ENCODE results near the gene CTSW.

The CTSW gene

DNA sequence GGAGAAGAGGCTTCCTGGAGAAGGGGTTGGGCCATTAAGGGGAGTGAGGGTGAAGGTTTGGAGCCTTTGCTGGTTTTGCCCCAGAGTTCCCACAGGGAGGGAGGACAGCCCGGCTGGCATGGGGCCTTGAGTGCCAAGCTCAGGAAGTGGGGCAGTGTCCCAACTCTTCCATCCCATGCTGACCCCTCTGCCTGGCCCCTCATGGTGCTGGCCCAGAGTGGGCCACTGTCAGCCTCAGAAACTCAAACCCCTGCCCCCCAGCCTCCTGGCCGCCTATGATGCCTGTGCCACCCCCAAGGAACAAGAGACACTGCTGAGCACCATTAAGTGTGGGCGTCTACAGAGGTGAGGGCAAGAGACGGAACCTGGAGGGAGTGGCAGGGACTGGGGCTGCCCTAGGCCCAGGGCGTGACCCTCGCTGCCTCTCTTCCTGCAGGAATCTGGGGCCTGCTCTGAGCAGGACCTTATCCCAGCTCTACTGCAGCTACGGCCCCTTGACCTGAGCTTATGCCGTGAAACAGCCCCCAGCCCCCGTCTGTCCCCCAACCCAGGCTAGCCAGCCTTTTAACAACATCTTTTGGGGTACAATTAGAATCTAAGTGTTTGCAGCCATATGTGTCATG, 14.0 kb upstream of the CTSW start:
- Histone ChIP-seq H3K27me3 (ENCODE audit: insufficient read depth, insufficient read length) (no peaks in the 10 kb centered on the region), H3K4me1 (ENCODE audit: insufficient read depth, insufficient read length) (peaks cover 33% of the 10 kb centered on the region), H3K4me3 (ENCODE audit: insufficient read length, low read depth) (no peak overlapping the region), H3K36me3 (ENCODE audit: insufficient read depth, insufficient read length, low read length) (peaks cover 89% of the 10 kb centered on the region), H3K9me3 (ENCODE audit: insufficient read depth, low read length) (no peaks in the 10 kb centered on the region), H3K9ac (ENCODE audit: insufficient read length, low read depth) (no peak overlapping the region)
- no peak for DNase-seq (ENCODE audit: low read depth, low spot score)
- TF ChIP-seq SUZ12 (IDR thresholded peaks at IDR 0.05; ENCODE audit: extremely low read depth, insufficient read depth, insufficient read length) (no peak), YY1 (IDR thresholded peaks at IDR 0.05; ENCODE audit: insufficient read depth, insufficient read length) (no peak), ZNF274 (IDR thresholded peaks at IDR 0.05; ENCODE audit: low read depth, low read length) (no peak)

DNA sequence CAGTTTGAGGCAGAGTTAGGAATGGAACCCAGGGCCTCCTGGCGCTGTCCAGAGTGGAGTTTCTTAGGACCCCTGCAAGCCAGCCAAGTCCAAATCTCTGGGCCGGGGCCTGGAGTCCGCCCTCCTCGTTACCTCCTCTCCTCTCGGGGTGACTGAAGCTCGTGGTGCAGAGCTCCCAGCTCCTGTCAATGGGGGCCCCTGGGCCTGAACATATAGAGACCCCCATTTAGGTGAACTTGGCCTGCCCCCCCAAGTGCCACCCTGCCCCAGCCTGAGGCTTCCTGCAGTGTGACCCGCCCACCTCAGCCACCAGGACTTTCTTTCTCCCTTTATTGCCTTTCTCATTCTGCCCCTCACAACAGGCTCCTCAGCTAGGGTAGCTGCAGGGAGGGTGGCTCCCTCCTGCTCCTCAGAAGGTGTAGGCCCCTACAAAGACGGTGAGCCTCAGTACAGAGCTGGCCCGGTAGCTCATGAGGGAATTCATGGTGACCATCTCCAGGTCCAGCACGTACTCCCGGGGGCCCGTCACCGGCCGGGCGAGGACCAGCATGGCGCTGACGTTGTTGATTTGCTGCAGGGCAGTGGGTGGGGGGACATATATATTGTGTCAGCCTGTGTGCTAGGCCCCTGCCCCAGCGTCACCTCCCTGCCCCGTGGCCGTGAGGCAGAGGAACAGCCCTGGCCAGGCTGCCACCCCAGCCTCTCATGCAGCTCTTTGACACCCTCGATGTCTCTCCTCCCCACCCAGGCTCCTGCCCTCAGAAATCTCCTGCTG, 12.9 kb upstream of the CTSW start:
- TF ChIP-seq SUZ12 (IDR thresholded peaks at IDR 0.05; ENCODE audit: extremely low read depth, insufficient read depth, insufficient read length): no peak
- TF ChIP-seq YY1 (IDR thresholded peaks at IDR 0.05; ENCODE audit: insufficient read depth, insufficient read length): no peak
- TF ChIP-seq ZNF274 (IDR thresholded peaks at IDR 0.05; ENCODE audit: low read depth, low read length): no peak

DNA sequence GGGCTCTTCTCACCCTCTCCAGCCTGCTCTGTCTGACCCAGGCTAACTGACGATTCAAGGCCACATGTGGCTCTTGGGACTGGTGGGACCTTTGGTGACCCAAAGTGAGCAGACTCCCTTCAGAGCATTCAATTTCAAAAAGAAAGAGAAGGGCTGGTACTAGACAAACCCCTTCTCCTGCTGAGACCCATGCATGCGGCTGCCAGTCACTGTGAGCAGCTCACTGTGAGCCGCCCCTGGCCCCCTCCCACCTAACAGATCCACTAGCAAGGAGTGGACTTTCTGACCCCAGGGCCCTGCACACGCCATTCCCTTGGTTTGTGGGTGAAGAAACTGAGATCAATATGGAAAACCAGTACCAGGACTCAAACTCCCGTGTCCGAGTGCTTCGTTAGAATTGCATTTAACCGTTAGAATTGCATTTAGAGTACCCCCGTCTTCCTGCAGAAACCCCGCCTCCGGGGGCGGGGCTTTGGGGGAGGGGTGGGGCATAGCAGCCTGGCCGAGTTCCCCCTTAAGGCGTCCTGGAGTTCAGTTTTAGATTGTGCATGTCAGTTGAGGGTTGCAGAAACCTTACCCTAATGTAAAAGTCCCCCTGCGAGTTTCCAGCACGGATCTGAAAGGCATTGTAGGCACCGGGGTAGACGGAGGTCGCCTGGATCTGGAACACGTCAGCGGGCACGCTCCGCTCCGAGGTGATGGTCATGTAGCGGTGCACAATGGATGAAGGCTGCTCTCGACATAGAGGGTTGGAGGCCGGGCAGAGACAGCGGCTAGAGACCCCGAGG, 12.2 kb upstream of the CTSW start:
- no peak for DNase-seq (ENCODE audit: low read depth, low spot score)
- TF ChIP-seq YY1 (IDR thresholded peaks at IDR 0.05; ENCODE audit: insufficient read depth, insufficient read length) (no peak), SUZ12 (IDR thresholded peaks at IDR 0.05; ENCODE audit: extremely low read depth, insufficient read depth, insufficient read length) (no peak), ZNF274 (IDR thresholded peaks at IDR 0.05; ENCODE audit: low read depth, low read length) (no peak)
- no peaks in the 10 kb centered on the region for H3K9me3 ChIP-seq (ENCODE audit: insufficient read depth, low read length)
- peaks cover 36% of the 10 kb centered on the region for H3K4me1 ChIP-seq (ENCODE audit: insufficient read depth, insufficient read length)
- peak overlapping the region; percentile 24 for H3K9ac ChIP-seq (ENCODE audit: insufficient read length, low read depth)
- no peak overlapping the region for H3K4me3 ChIP-seq (ENCODE audit: insufficient read length, low read depth)
- peaks cover 86% of the 10 kb centered on the region for H3K36me3 ChIP-seq (ENCODE audit: insufficient read depth, insufficient read length, low read length)
- H3K27me3 ChIP-seq (ENCODE audit: insufficient read depth, insufficient read length): no peaks in the 10 kb centered on the region

More for the DNA sequence above, 12.9 kb upstream of the CTSW start:
- peak overlapping the region; percentile 24 for H3K9ac ChIP-seq (ENCODE audit: insufficient read length, low read depth)
- no peaks in the 10 kb centered on the region for H3K27me3 ChIP-seq (ENCODE audit: insufficient read depth, insufficient read length)
- H3K9me3 ChIP-seq (ENCODE audit: insufficient read depth, low read length): no peaks in the 10 kb centered on the region
- no peak overlapping the region for H3K4me3 ChIP-seq (ENCODE audit: insufficient read length, low read depth)
- peaks cover 41% of the 10 kb centered on the region for H3K4me1 ChIP-seq (ENCODE audit: insufficient read depth, insufficient read length)
- DNase-seq (ENCODE audit: low read depth, low spot score): no peak
- H3K36me3 ChIP-seq (ENCODE audit: insufficient read depth, insufficient read length, low read length): peaks cover 94% of the 10 kb centered on the region

DNA sequence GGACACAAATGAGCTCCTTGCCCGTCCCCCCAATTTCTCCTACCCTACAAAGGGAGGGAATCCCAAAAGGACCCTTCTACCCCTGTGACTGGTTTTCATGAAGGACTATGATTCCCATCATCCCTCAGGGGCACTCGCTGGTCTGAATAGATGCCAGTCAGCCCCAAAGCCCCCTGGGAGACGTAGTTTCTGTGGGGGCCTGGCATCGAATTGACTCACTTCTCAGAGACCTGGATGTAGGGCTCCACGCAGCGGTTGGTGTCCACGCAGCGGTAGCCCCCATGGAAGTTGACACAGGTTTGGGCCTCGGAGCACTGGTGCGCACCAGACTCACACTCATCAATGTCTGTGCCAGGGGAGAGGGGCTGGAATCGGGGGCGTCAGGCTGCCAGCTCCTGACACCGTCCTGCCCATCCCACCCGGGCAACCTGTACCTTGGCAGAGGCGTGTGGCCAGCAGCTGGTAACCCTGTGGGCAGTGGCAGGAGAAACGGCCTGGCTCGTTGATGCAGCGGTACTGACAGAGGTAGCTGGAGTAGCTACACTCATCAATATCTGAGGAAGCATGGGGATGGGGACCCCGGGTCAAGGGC, 11.5 kb upstream of the CTSW start:
- no peaks in the 10 kb centered on the region for H3K27me3 ChIP-seq (ENCODE audit: insufficient read depth, insufficient read length)
- TF ChIP-seq YY1 (IDR thresholded peaks at IDR 0.05; ENCODE audit: insufficient read depth, insufficient read length) (no peak), SUZ12 (IDR thresholded peaks at IDR 0.05; ENCODE audit: extremely low read depth, insufficient read depth, insufficient read length) (no peak), ZNF274 (IDR thresholded peaks at IDR 0.05; ENCODE audit: low read depth, low read length) (no peak)
- no peak overlapping the region for H3K9ac ChIP-seq (ENCODE audit: insufficient read length, low read depth)
- no peaks in the 10 kb centered on the region for H3K9me3 ChIP-seq (ENCODE audit: insufficient read depth, low read length)
- peaks cover 79% of the 10 kb centered on the region for H3K36me3 ChIP-seq (ENCODE audit: insufficient read depth, insufficient read length, low read length)
- H3K4me3 ChIP-seq (ENCODE audit: insufficient read length, low read depth): no peak overlapping the region
- peaks cover 32% of the 10 kb centered on the region for H3K4me1 ChIP-seq (ENCODE audit: insufficient read depth, insufficient read length)
- no peak for DNase-seq (ENCODE audit: low read depth, low spot score)

DNA sequence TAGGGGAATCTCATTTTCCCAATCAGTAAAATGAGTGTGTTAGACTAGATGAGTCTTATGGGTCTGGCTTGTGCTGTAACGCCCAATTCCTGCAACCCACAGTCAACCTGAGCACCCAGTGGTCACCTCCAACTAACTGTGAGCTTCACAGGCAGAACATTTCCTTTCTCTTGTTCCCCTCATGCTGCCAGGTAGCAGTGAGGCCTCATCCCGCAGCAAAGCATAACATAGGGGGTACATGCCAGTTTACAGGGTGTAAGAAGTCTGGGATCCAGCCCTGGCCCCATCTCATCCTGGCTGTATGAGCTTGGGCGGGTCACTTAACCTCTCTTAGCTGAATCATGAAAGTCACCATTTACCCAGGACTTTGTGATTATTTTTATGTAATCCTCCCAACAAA, 10.7 kb upstream of the CTSW start:
- Histone ChIP-seq H3K4me3 (ENCODE audit: insufficient read length, low read depth) (no peak overlapping the region), H3K9me3 (ENCODE audit: insufficient read depth, low read length) (no peaks in the 10 kb centered on the region), H3K36me3 (ENCODE audit: insufficient read depth, insufficient read length, low read length) (peaks cover 71% of the 10 kb centered on the region), H3K9ac (ENCODE audit: insufficient read length, low read depth) (no peak overlapping the region), H3K4me1 (ENCODE audit: insufficient read depth, insufficient read length) (peaks cover 27% of the 10 kb centered on the region), H3K27me3 (ENCODE audit: insufficient read depth, insufficient read length) (no peaks in the 10 kb centered on the region)
- DNase-seq (ENCODE audit: low read depth, low spot score): no peak
- no peak for TF ChIP-seq SUZ12 (IDR thresholded peaks at IDR 0.05; ENCODE audit: extremely low read depth, insufficient read depth, insufficient read length)
- no peak for TF ChIP-seq YY1 (IDR thresholded peaks at IDR 0.05; ENCODE audit: insufficient read depth, insufficient read length)
- no peak for TF ChIP-seq ZNF274 (IDR thresholded peaks at IDR 0.05; ENCODE audit: low read depth, low read length)

DNA sequence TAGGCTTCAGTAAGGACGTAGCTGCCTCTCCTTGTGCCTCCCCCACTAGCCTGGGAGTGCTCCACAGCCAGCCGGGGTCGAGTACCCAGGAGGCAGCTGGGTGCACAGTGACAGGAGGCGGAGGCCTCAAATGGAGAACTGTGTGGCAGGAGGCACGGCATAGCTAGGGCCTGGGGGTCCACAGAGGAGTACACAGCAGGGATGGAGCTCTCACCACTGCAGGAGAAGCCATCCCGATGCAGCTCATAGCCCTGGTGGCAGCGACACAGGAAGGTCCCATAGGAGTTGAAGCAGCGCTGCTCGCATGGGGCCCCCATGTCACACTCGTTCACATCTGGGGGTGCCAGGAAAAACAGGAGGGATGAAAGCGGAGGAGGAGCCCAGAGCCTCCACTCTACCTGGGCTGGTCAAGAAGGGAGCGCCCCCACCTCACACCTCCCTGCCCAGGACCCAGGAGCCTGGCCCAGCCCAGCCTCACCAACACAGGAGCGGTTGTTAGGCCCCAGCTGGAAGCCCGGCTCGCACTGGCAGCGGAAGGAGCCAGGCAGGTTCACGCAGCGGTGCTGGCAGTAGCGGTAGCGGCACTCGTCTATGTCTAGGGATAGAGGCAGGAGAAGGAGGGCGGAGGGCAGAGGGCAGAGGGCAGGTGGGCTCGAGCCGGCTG, 9.9 kb upstream of the CTSW start:
- no peaks in the 10 kb centered on the region for H3K27me3 ChIP-seq (ENCODE audit: insufficient read depth, insufficient read length)
- no peak overlapping the region for H3K4me3 ChIP-seq (ENCODE audit: insufficient read length, low read depth)
- H3K9me3 ChIP-seq (ENCODE audit: insufficient read depth, low read length): no peaks in the 10 kb centered on the region
- peaks cover 63% of the 10 kb centered on the region for H3K36me3 ChIP-seq (ENCODE audit: insufficient read depth, insufficient read length, low read length)
- peak overlapping the region; percentile 17 for H3K9ac ChIP-seq (ENCODE audit: insufficient read length, low read depth)
- no peak for DNase-seq (ENCODE audit: low read depth, low spot score)
- TF ChIP-seq YY1 (IDR thresholded peaks at IDR 0.05; ENCODE audit: insufficient read depth, insufficient read length): no peak
- no peak for TF ChIP-seq ZNF274 (IDR thresholded peaks at IDR 0.05; ENCODE audit: low read depth, low read length)
- H3K4me1 ChIP-seq (ENCODE audit: insufficient read depth, insufficient read length): peaks cover 27% of the 10 kb centered on the region

Measured in NT2/D1 (cell line).